GM23338 (cell line): Measurements from ENCODE around the gene ENTPD8. TPM values are rescaled to one million over a fixed set of nuclear protein-coding genes. Genes with fewer than 3 reads are reported as not detected.

Source experiments
- ATAC-seq: fragments of 200-7000 bp; cut with Tn5 transposase; 3 replicates; pipeline ENCODE4 v1.9.1; 2020
- DNase-seq: peaks from one replicate; pipeline ENCODE4 v3.0.0-alpha.2; 2015; ENCODE audit warnings: low spot score
- H2AFZ ChIP-seq: fragments of 200-600 bp; sonication (generic); 2 replicates; pipeline ENCODE4 v1.8.0; 2016; ENCODE audit warnings: antibody characterized with exemption, mild to moderate bottlenecking, moderate library complexity
- H3F3A ChIP-seq: fragments of 200-600 bp; sonication (generic); replicated peaks from 2 replicates; pipeline ENCODE4 v1.8.0; 2017; ENCODE audit warnings: antibody characterized with exemption, mixed run types, low read depth
- H3K27ac ChIP-seq: fragments of 200-600 bp; sonication (generic); 2 replicates; pipeline ENCODE4 v1.6.1; 2016; ENCODE audit warnings: low read depth
- H3K27me3 ChIP-seq: fragments of 200-600 bp; sonication (generic); 2 replicates; pipeline ENCODE4 v1.8.0; 2016; ENCODE audit warnings: mild to moderate bottlenecking, mixed run types, moderate library complexity; ENCODE audit not compliant: insufficient read depth
- H3K36me3 ChIP-seq: fragments of 200-600 bp; sonication (generic); 2 replicates; pipeline ENCODE4 v1.8.0; 2016; ENCODE audit warnings: mild to moderate bottlenecking; ENCODE audit not compliant: insufficient read depth
- H3K4me1 ChIP-seq: fragments of 200-600 bp; sonication (generic); 2 replicates; pipeline ENCODE4 v1.8.0; 2016; ENCODE audit warnings: mild to moderate bottlenecking, moderate library complexity; ENCODE audit not compliant: insufficient read depth
- H3K4me2 ChIP-seq: fragments of 200-600 bp; sonication (generic); 2 replicates; pipeline ENCODE4 v1.7.1; 2017; ENCODE audit warnings: mixed run types
- H3K4me3 ChIP-seq: fragments of 200-600 bp; sonication (generic); 2 replicates; pipeline ENCODE4 v1.6.1; 2016; ENCODE audit warnings: mixed run types
- H3K79me2 ChIP-seq: fragments of 200-600 bp; sonication (generic); replicated peaks from 2 replicates; pipeline ENCODE4 v1.8.0; 2017; ENCODE audit warnings: mild to moderate bottlenecking; ENCODE audit not compliant: insufficient read depth
- H3K9me2 ChIP-seq: fragments of 200-600 bp; sonication (generic); 2 replicates; pipeline ENCODE4 v1.8.0; 2017; ENCODE audit not compliant: insufficient read depth
- H4K20me1 ChIP-seq: fragments of 200-600 bp; sonication (generic); replicated peaks from 2 replicates; pipeline ENCODE4 v1.8.0; 2017; ENCODE audit warnings: mild to moderate bottlenecking; ENCODE audit not compliant: insufficient read depth
- H3K27ac Mint-ChIP-seq: 2 replicates; pipeline ENCODE4 v1.8.0; 2020; ENCODE audit warnings: inconsistent platforms, mild to moderate bottlenecking, moderate library complexity, mixed read lengths
- H3K27me3 Mint-ChIP-seq: 3 replicates; pipeline ENCODE4 v1.8.0; 2022; ENCODE audit warnings: low read depth, mild to moderate bottlenecking, moderate library complexity, mixed read lengths, inconsistent platforms; ENCODE audit not compliant: insufficient read depth, poor library complexity
- H3K36me3 Mint-ChIP-seq: 3 replicates; pipeline ENCODE4 v1.8.0; 2021; ENCODE audit warnings: low read depth, mild to moderate bottlenecking, inconsistent platforms, moderate library complexity, mixed read lengths
- H3K4me1 Mint-ChIP-seq: 3 replicates; pipeline ENCODE4 v1.8.0; 2020; ENCODE audit warnings: mild to moderate bottlenecking, inconsistent platforms, mixed read lengths
- H3K4me3 Mint-ChIP-seq: 3 replicates; pipeline ENCODE4 v1.8.0; 2021; ENCODE audit warnings: moderate library complexity, mild to moderate bottlenecking, inconsistent platforms, mixed read lengths
- H3K9me3 Mint-ChIP-seq: 3 replicates; pipeline ENCODE4 v1.8.0; 2020; ENCODE audit warnings: moderate library complexity, mild to moderate bottlenecking, inconsistent platforms, mixed read lengths
- CREB1 ChIP-seq: fragments of 250-450 bp; sonication (Bioruptor Pico); IDR thresholded peaks from 2 replicates; pipeline ENCODE4 v1.5.0; 2020; ENCODE audit warnings: low read depth, mild to moderate bottlenecking, moderate library complexity
- ETS1 ChIP-seq: IDR thresholded peaks from 2 replicates; pipeline ENCODE4 v1.6.1; 2016; ENCODE audit warnings: antibody characterized with exemption
- EZH2 ChIP-seq: fragments of 200-600 bp; sonication (generic); IDR thresholded peaks from one replicate; pipeline ENCODE4 v1.8.0; 2017; ENCODE audit warnings: antibody characterized with exemption, mild to moderate bottlenecking, low read depth; ENCODE audit not compliant: unreplicated experiment
- JUNB ChIP-seq: IDR thresholded peaks from one replicate; pipeline ENCODE4 v1.6.1; 2016; ENCODE audit warnings: antibody characterized with exemption; ENCODE audit not compliant: unreplicated experiment
- NANOG ChIP-seq: IDR thresholded peaks from 2 replicates; pipeline ENCODE4 v1.6.1; 2016; ENCODE audit warnings: antibody characterized with exemption, borderline replicate concordance
- POLR2AphosphoS5 ChIP-seq: IDR thresholded peaks from 2 replicates; pipeline ENCODE4 v1.6.1; 2016; ENCODE audit warnings: antibody characterized with exemption, low read depth
- ZNF114 ChIP-seq: fragments of 250-450 bp; sonication (Bioruptor Pico); IDR thresholded peaks from 2 replicates; pipeline ENCODE4 v1.5.0; 2020; ENCODE audit warnings: mild to moderate bottlenecking, moderate library complexity
- ZNF331 ChIP-seq: fragments of 250-450 bp; sonication (Bioruptor Pico); IDR thresholded peaks from 2 replicates; pipeline ENCODE4 v1.5.0; 2020; ENCODE audit warnings: low read depth, mild to moderate bottlenecking, moderate library complexity
- ZNF462 ChIP-seq: fragments of 250-450 bp; sonication (Bioruptor Pico); IDR thresholded peaks from 2 replicates; pipeline ENCODE4 v1.5.0; 2020; ENCODE audit warnings: mild to moderate bottlenecking, moderate library complexity
- polyA plus RNA-seq: library from polyadenylated mRNA; unstranded; fragments of >200 nt; fragmentation: Nextera tagmentation; extraction: Ambion mirVana; gene quantifications from 2 replicates; pipeline ENCODE4 v1.2.1, GENCODE V29; 2016
- total RNA-seq: library from RNA; depleted of rRNA; stranded (reverse); fragments of >200 nt; shearing (Covaris generic); gene quantifications from 2 replicates; pipeline ENCODE4 v1.2.3, GENCODE V29; 2014

Gene ENTPD8
- total and polyA plus RNA-seq, 2 experiments from 2014 or later: 0.42 to 0.89 TPM

DNA sequence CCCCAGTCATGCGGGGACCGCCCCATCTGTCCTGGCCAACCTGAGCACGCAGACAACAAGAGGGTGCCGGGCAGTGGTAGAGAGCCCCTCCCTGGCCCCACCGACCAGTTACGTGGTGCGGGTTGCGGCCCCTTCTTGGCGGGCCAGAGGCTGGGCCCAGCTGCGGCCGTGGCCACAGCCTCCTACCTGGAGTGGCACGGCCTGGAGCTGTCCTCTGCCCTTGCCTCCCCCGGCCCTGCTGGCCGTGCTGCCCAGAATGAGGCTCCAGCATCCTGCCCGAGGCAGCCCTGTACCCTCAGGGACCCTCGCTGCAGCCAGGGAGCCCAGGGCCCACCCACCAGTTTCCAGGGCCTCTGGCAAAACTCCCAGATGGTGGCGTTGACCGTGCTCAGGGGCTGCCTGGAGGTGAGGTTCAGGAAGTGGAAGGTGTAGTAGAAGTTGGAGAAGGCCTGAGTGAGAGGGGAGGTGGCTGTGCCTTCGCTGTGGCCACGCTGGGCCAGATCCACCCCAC is 5.7 kb downstream of the ENTPD8 start (continued):
- TF ChIP-seq ZNF462 (CRISPR knock-in tag): no peak
- no peak for TF ChIP-seq ETS1
- no peak for TF ChIP-seq NANOG
- TF ChIP-seq ZNF114 (CRISPR knock-in tag): no peak
- TF ChIP-seq ZNF331: no peak
- no peak for TF ChIP-seq POLR2AphosphoS5
- TF ChIP-seq CREB1 (CRISPR knock-in tag): no peak

- no peak overlapping the region for H3K4me3 ChIP-seq
- no peaks in the 10 kb centered on the region for H4K20me1 ChIP-seq
- DNase-seq: no peak
- H3F3A ChIP-seq: no peaks in the 10 kb centered on the region
- no peaks in the 10 kb centered on the region for H3K36me3 Mint-ChIP-seq
- no peaks in the 10 kb centered on the region for H3K4me1 Mint-ChIP-seq
- H3K4me3 Mint-ChIP-seq: no peak overlapping the region
- no peak overlapping the region for H3K27ac ChIP-seq
- no peaks in the 10 kb centered on the region for H3K36me3 ChIP-seq
- no peaks in the 10 kb centered on the region for H3K9me3 Mint-ChIP-seq
- no peaks in the 10 kb centered on the region for H3K79me2 ChIP-seq
- H3K4me1 ChIP-seq: no peaks in the 10 kb centered on the region
- H2AFZ ChIP-seq: no peak overlapping the region
- no peak for ATAC-seq
- H3K9me2 ChIP-seq: no peaks in the 10 kb centered on the region
- no peak overlapping the region for H3K27ac Mint-ChIP-seq
- H3K27me3 Mint-ChIP-seq: no peaks in the 10 kb centered on the region
- H3K27me3 ChIP-seq: no peaks in the 10 kb centered on the region
- H3K4me2 ChIP-seq: no peak overlapping the region
- TF ChIP-seq EZH2 (no peak), JUNB (no peak), POLR2AphosphoS5 (no peak)
Measured at GRCh38 chr9:137434498-137435380, 6.4 kb downstream of the ENTPD8 start.
